ENCODE measurements around the gene ATP2A1. TPM values are rescaled to one million over a fixed set of nuclear protein-coding genes. Genes with fewer than 3 reads are reported as not detected.

Gene ATP2A1
- total and polyA plus RNA-seq, 4 donors: 0.34 to 0.92 (median 0.44) TPM

- Histone ChIP-seq H3K4me1 (ENCODE audit: control insufficient read depth in 5 of 5, insufficient read depth in 5 of 5, low read length in 5 of 5) (peaks cover 0 to 5% (median 0%) of the 10 kb centered on the region in 5 donors), H3K4me3 (no peak overlapping the region), H3K9ac (ENCODE audit: insufficient read depth in 1 of 2, low read length in 2 of 2) (no peak overlapping the region), H3K9me3 (ENCODE audit: control insufficient read depth in 4 of 4, insufficient read depth in 3 of 4, low read length in 3 of 4) (no peaks in the 10 kb centered on the region), H3K36me3 (ENCODE audit: control insufficient read depth in 4 of 4, insufficient read depth in 4 of 4, low read length in 4 of 4) (no peaks in the 10 kb centered on the region), H3K27me3 (ENCODE audit: control insufficient read depth in 3 of 3, insufficient read depth in 3 of 3, low read length in 2 of 3) (no peaks in the 10 kb centered on the region), H3K27ac (ENCODE audit: low read depth in 1 of 2, low read length in 1 of 2) (no peak overlapping the region)
- DNase-seq (no peak), ATAC-seq (ENCODE audit: insufficient read depth, low FRiP score) (no peak)
- 81 to 91% methylated on average over 8 of the region's 8 CpGs for WGBS, 2 donors
- TF ChIP-seq CTCF (IDR thresholded peaks at IDR 0.05; ENCODE audit: control extremely low read depth, extremely low read depth): no peak
Measured at GRCh38 chr16:28933171-28933570, 54.9 kb downstream of the ATP2A1 start.

- Histone ChIP-seq H3K9ac (ENCODE audit: insufficient read depth in 1 of 2, low read length in 2 of 2) (no peak overlapping the region), H3K27ac (ENCODE audit: low read depth in 1 of 2, low read length in 1 of 2) (no peak overlapping the region), H3K27me3 (ENCODE audit: control insufficient read depth in 3 of 3, insufficient read depth in 3 of 3, low read length in 2 of 3) (no peaks in the 10 kb centered on the region), H3K4me3 (no peak overlapping the region), H3K36me3 (ENCODE audit: control insufficient read depth in 4 of 4, insufficient read depth in 4 of 4, low read length in 4 of 4) (no peaks in the 10 kb centered on the region), H3K4me1 (ENCODE audit: control insufficient read depth in 5 of 5, insufficient read depth in 5 of 5, low read length in 5 of 5) (peaks cover 0 to 5% (median 0%) of the 10 kb centered on the region in 5 donors), H3K9me3 (ENCODE audit: control insufficient read depth in 4 of 4, insufficient read depth in 3 of 4, low read length in 3 of 4) (no peaks in the 10 kb centered on the region)
- WGBS, 2 donors: 94 to 98% methylated on average over 4 of the region's 4 CpGs
- TF ChIP-seq CTCF (IDR thresholded peaks at IDR 0.05; ENCODE audit: control extremely low read depth, extremely low read depth): no peak
- ATAC-seq (ENCODE audit: insufficient read depth, low FRiP score) (no peak), DNase-seq (no peak)
Measured at GRCh38 chr16:28935346-28935745, 57.1 kb downstream of the ATP2A1 start.

GRCh38 chr16:28935924-28936783 lies 57.9 kb downstream of the ATP2A1 start:
- Histone ChIP-seq H3K4me1 (ENCODE audit: control insufficient read depth in 5 of 5, insufficient read depth in 5 of 5, low read length in 5 of 5) (peaks cover 0 to 5% (median 0%) of the 10 kb centered on the region in 5 donors), H3K36me3 (ENCODE audit: control insufficient read depth in 4 of 4, insufficient read depth in 4 of 4, low read length in 4 of 4) (no peaks in the 10 kb centered on the region), H3K27me3 (ENCODE audit: control insufficient read depth in 3 of 3, insufficient read depth in 3 of 3, low read length in 2 of 3) (no peaks in the 10 kb centered on the region), H3K9ac (ENCODE audit: insufficient read depth in 1 of 2, low read length in 2 of 2) (peak overlapping the region in 1 of 2 donors; percentile 1), H3K4me3 (no peak overlapping the region), H3K27ac (ENCODE audit: low read depth in 1 of 2, low read length in 1 of 2) (no peak overlapping the region), H3K9me3 (ENCODE audit: control insufficient read depth in 4 of 4, insufficient read depth in 3 of 4, low read length in 3 of 4) (no peaks in the 10 kb centered on the region)
- ATAC-seq (ENCODE audit: insufficient read depth, low FRiP score): peak; percentile 100
- no peak for TF ChIP-seq CTCF (IDR thresholded peaks at IDR 0.05; ENCODE audit: control extremely low read depth, extremely low read depth)
- 26 to 29% methylated on average over 36 of the region's 36 CpGs for WGBS, 2 donors
- peak; percentile 56 to 76 (median 62) for DNase-seq
